ENCODE results near the gene VAPA. TPM values are rescaled to one million over a fixed set of nuclear protein-coding genes. Genes with fewer than 3 reads are reported as not detected.

The VAPA gene, protein sequence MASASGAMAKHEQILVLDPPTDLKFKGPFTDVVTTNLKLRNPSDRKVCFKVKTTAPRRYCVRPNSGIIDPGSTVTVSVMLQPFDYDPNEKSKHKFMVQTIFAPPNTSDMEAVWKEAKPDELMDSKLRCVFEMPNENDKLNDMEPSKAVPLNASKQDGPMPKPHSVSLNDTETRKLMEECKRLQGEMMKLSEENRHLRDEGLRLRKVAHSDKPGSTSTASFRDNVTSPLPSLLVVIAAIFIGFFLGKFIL
- 100 to 1,000 TPM; 197 to 214 TPM for total RNA-seq
- 100 to 1,000 TPM; 182 to 220 (median 202) TPM for polyA plus RNA-seq (ENCODE audit: insufficient read length in 6 of 6)
- long read RNA-seq, donor 1, full-length matches to known transcripts = 96 of 111 reads
- long read RNA-seq, donor 1, partial matches to known transcripts = 9 of 111 reads
- long read RNA-seq, donor 1, other reads (novel, unspliced or antisense) = 6 of 111 reads
- long read RNA-seq, donor 2, full-length matches to known transcripts = 83 of 98 reads
- long read RNA-seq, donor 2, partial matches to known transcripts = 15 of 98 reads
- long read RNA-seq, donor 2, other reads (novel, unspliced or antisense) = 0 of 98 reads
- long read RNA-seq, donor 3, full-length matches to known transcripts = 50 of 55 reads
- long read RNA-seq, donor 3, partial matches to known transcripts = 0 of 55 reads
- long read RNA-seq, donor 3, other reads (novel, unspliced or antisense) = 5 of 55 reads
- long read RNA-seq, donor 4, full-length matches to known transcripts = 109 of 124 reads
- long read RNA-seq, donor 4, partial matches to known transcripts = 6 of 124 reads
- long read RNA-seq, donor 4, other reads (novel, unspliced or antisense) = 9 of 124 reads
- long read RNA-seq, donor 5, full-length matches to known transcripts = 71 of 76 reads
- long read RNA-seq, donor 5, partial matches to known transcripts = 5 of 76 reads
- long read RNA-seq, donor 5, other reads (novel, unspliced or antisense) = 0 of 76 reads
- long read RNA-seq, donor 6, full-length matches to known transcripts = 73 of 137 reads
- long read RNA-seq, donor 6, partial matches to known transcripts = 59 of 137 reads
- long read RNA-seq, donor 6, other reads (novel, unspliced or antisense) = 5 of 137 reads
- long read RNA-seq, donor 7, full-length matches to known transcripts = 29 of 29 reads
- long read RNA-seq, donor 7, partial matches to known transcripts = 0 of 29 reads
- long read RNA-seq, donor 7, other reads (novel, unspliced or antisense) = 0 of 29 reads
- long read RNA-seq, donor 8, full-length matches to known transcripts = 55 of 55 reads
- long read RNA-seq, donor 8, partial matches to known transcripts = 0 of 55 reads
- long read RNA-seq, donor 8, other reads (novel, unspliced or antisense) = 0 of 55 reads
- long read RNA-seq, donor 9 = 0 reads
- long read RNA-seq, donor 10, full-length matches to known transcripts = 113 of 123 reads
- long read RNA-seq, donor 10, partial matches to known transcripts = 5 of 123 reads
- long read RNA-seq, donor 10, other reads (novel, unspliced or antisense) = 5 of 123 reads
- long read RNA-seq, donor 11 = 0 reads
- long read RNA-seq, donor 12, full-length matches to known transcripts = 57 of 57 reads
- long read RNA-seq, donor 12, partial matches to known transcripts = 0 of 57 reads
- long read RNA-seq, donor 12, other reads (novel, unspliced or antisense) = 0 of 57 reads

DNA sequence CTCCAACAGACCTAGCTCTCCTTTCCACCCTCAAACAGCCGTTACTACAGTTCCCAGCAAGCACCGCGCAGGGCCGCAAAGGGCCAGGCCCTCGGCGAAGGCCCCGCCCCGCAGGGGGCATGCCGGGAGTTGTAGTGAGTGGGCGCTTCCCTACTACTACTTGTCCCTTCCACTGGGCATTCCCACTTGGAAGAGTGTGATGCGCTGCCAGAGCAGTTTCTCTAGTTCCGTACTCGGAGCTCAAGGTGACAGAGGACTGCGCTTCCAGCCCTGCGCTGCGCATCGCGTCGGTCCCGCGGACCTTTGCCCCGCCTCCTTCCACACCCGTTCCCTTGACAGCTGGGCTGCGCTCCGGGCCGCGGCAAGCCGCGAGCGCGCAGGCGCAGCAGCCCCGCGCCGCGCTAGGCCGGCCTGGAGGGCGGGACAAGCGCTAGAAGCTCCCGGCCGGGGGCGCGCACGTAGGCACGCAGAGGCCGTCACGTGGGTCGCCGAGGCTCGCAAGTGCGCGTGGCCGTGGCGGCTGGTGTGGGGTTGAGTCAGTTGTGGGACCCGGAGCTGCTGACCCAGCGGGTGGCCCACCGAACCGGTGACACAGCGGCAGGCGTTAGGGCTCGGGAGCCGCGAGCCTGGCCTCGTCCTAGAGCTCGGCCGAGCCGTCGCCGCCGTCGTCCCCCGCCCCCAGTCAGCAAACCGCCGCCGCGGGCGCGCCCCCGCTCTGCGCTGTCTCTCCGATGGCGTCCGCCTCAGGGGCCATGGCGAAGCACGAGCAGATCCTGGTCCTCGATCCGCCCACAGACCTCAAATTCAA, at the start of gene VAPA:
Gene VAPA (plus strand): TSS at position 491 of the 808 bp plus-strand sequence. CDS start 241 bp downstream, at position 732.
- intact Hi-C loops (cut with DNase I) = no loop called here
- DNase-seq (peak; percentile 96 to 99 (median 98)), ATAC-seq (peak; percentile 92)
- H3K9me3 ChIP-seq = no peaks in the 10 kb centered on the region
- no peaks in the 10 kb centered on the region for H3K36me3 ChIP-seq
- H3K4me1 ChIP-seq = peaks cover 12 to 35% of the 10 kb centered on the region in 2 donors
- TF ChIP-seq, protein P1, sequence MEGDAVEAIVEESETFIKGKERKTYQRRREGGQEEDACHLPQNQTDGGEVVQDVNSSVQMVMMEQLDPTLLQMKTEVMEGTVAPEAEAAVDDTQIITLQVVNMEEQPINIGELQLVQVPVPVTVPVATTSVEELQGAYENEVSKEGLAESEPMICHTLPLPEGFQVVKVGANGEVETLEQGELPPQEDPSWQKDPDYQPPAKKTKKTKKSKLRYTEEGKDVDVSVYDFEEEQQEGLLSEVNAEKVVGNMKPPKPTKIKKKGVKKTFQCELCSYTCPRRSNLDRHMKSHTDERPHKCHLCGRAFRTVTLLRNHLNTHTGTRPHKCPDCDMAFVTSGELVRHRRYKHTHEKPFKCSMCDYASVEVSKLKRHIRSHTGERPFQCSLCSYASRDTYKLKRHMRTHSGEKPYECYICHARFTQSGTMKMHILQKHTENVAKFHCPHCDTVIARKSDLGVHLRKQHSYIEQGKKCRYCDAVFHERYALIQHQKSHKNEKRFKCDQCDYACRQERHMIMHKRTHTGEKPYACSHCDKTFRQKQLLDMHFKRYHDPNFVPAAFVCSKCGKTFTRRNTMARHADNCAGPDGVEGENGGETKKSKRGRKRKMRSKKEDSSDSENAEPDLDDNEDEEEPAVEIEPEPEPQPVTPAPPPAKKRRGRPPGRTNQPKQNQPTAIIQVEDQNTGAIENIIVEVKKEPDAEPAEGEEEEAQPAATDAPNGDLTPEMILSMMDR (IDR thresholded peaks at IDR 0.05) = no peak
- peak within 1 kb of the TSS; percentile 99 for H3K27ac ChIP-seq
- H3K27me3 ChIP-seq = no peaks in the 10 kb centered on the region
- H3K4me3 ChIP-seq = peak within 1 kb of the TSS; percentile 73 to 86

DNA sequence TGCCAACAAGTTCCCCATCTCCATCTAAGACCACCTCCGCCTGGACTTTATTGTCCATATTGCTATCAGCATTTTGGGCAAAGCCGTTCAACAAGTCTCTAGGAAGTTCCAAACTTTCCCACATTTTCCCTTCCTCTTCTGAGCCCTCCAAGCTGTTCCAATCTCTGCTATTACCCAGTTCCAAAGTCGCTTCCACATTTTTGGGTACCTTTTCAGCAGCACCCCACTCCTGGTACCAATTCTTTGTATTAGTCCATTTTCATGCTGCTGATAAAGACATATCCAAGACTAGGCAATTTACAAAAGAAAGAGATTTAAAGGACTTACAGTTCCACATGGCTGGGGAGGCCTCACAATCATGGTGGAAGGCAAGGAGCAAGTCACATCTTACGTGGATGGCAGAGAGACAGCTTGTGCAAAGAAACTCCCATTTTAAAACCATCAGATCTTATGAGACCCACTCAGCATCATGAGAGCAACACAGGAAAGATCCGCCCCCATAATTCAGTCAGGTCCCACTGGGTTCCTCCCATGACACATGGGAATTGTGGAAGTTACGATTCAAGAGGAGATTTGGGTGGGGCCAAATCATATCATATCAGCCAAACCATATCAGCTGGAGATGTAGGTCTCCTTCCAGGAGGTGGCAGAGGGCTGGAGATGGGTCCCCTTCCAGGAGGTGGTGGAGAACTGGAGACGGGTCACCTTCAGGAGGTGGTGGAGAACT, 47.9 kb upstream of the VAPA start:
- no peak for ATAC-seq
- TF ChIP-seq, protein P1 (IDR thresholded peaks at IDR 0.05) = no peak

DNA sequence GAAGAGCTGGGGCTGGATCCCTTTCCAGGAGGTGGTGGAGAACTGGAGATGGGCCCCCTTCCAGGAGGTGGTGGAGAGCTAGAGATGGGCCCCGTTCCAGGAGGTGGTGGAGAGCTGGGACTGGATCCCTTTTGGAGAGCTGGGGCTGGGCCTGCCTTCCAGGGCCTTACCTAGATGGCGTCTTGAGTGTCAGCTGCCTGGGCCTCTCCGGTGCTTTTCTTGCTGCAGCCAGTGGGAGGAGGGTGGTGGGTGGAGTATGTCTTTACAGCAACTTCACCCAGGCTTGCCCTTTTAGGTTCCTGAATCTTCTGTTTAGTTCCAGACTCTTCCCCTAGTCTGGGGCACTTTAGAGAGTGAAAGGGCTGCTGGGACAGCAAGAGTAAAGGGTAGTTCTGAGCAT, 47.2 kb upstream of the VAPA start:
- Histone ChIP-seq H3K36me3 (peaks cover 0 to 5% of the 10 kb centered on the region in 2 donors), H3K9me3 (peaks cover 0 to 10% of the 10 kb centered on the region in 2 donors), H3K4me1 (peaks cover 0 to 21% of the 10 kb centered on the region in 2 donors), H3K4me3 (no peak overlapping the region), H3K27ac (no peak overlapping the region), H3K27me3 (no peaks in the 10 kb centered on the region)
- ATAC-seq (peak; percentile 37), DNase-seq (no peak)
- TF ChIP-seq, protein P1 (IDR thresholded peaks at IDR 0.05) = no peak
- intact Hi-C loops (cut with DNase I) = no loop called here

More for the DNA sequence above, 47.9 kb upstream of the VAPA start:
- no peaks in the 10 kb centered on the region for H3K27me3 ChIP-seq
- no peak overlapping the region for H3K27ac ChIP-seq
- DNase-seq = no peak
- H3K9me3 ChIP-seq = peaks cover 0 to 10% of the 10 kb centered on the region in 2 donors
- peaks cover 0 to 9% of the 10 kb centered on the region in 2 donors for H3K36me3 ChIP-seq
- no peak overlapping the region for H3K4me3 ChIP-seq
- intact Hi-C loops (cut with DNase I) = no loop called here
- peaks cover 0 to 21% of the 10 kb centered on the region in 2 donors for H3K4me1 ChIP-seq
